ENCODE data around the gene SNW1. TPM values are rescaled to one million over a fixed set of nuclear protein-coding genes. Genes with fewer than 3 reads are reported as not detected.

SNW1 gene
- total and polyA plus RNA-seq, 2 of the 13 experiments (the other 11 are each of a cell fraction or from before 2014, with no cell fraction given) = 23.2 to 65.8 TPM

DNA sequence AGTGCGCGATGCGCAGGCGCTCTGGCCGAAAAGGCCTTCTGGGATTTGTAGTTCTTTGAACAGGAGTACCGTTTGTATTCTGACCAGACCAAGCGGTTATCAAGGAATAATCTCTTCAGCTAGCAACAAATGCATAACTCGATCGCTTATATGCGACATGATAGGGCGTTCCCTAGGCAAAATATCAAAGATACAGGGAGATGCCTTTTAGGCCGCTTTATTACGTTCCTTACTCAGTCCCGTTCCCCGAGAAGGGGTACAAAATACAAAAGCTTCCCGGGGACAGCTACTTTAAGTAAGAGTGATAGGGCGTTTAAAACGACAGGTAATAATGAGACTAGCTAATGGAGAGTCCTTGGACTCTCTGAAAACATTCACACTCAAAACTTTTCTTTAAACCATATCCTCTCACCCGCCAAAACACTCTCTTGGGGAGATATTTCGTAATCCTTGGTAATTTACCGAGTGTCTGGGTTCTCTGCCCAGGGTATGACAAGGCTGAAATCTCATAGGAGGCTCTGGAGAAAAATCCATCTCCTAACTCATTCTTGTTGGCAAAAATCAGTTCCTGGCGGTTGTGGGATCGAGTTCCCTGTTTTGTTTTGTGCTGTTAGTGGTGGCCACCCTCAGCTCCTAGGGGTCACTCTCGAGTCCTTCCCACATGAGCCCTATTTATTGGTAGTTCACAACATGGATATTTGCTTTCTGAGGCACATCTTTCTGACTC is 412 bp upstream of the SNW1 start (continued):
- peak; percentile 19 to 87; a peak in 3 of 4 replicates for TF ChIP-seq HMGXB4 (CRISPR knock-in tag; IDR thresholded peaks at IDR 0.05; ENCODE audit: borderline replicate concordance in 1 of 2, low read depth in 1 of 2)
- TF ChIP-seq NR2C2 (CRISPR knock-in tag; IDR thresholded peaks at IDR 0.05; ENCODE audit: borderline replicate concordance) = no peak
- no peak for TF ChIP-seq ZNF776 (CRISPR knock-in tag; IDR thresholded peaks at IDR 0.05)
- no peak for TF ChIP-seq ZKSCAN1 (IDR thresholded peaks at IDR 0.05; ENCODE audit: low read length)
- no peak for TF ChIP-seq NCOA2 (CRISPR knock-in tag; IDR thresholded peaks at IDR 0.05)
- TF ChIP-seq SMC3 (IDR thresholded peaks at IDR 0.05; ENCODE audit: low read length) = peak; percentile 35; the same call in 1 of the 2 replicates
- TF ChIP-seq HCFC1 (IDR thresholded peaks at IDR 0.05; ENCODE audit: low read depth, low read length) = peak; percentile 91
- no peak for TF ChIP-seq FOXO1 (CRISPR knock-in tag; IDR thresholded peaks at IDR 0.05)
- 0 out of 2 replicates have a peak, but pooled peaks have one; percentile 11 for TF ChIP-seq ZNF816 (CRISPR knock-in tag; IDR thresholded peaks at IDR 0.05; ENCODE audit: borderline replicate concordance)
- no peak for TF ChIP-seq ZSCAN20 (CRISPR knock-in tag; IDR thresholded peaks at IDR 0.05; ENCODE audit: borderline replicate concordance)
- TF ChIP-seq, protein P1, sequence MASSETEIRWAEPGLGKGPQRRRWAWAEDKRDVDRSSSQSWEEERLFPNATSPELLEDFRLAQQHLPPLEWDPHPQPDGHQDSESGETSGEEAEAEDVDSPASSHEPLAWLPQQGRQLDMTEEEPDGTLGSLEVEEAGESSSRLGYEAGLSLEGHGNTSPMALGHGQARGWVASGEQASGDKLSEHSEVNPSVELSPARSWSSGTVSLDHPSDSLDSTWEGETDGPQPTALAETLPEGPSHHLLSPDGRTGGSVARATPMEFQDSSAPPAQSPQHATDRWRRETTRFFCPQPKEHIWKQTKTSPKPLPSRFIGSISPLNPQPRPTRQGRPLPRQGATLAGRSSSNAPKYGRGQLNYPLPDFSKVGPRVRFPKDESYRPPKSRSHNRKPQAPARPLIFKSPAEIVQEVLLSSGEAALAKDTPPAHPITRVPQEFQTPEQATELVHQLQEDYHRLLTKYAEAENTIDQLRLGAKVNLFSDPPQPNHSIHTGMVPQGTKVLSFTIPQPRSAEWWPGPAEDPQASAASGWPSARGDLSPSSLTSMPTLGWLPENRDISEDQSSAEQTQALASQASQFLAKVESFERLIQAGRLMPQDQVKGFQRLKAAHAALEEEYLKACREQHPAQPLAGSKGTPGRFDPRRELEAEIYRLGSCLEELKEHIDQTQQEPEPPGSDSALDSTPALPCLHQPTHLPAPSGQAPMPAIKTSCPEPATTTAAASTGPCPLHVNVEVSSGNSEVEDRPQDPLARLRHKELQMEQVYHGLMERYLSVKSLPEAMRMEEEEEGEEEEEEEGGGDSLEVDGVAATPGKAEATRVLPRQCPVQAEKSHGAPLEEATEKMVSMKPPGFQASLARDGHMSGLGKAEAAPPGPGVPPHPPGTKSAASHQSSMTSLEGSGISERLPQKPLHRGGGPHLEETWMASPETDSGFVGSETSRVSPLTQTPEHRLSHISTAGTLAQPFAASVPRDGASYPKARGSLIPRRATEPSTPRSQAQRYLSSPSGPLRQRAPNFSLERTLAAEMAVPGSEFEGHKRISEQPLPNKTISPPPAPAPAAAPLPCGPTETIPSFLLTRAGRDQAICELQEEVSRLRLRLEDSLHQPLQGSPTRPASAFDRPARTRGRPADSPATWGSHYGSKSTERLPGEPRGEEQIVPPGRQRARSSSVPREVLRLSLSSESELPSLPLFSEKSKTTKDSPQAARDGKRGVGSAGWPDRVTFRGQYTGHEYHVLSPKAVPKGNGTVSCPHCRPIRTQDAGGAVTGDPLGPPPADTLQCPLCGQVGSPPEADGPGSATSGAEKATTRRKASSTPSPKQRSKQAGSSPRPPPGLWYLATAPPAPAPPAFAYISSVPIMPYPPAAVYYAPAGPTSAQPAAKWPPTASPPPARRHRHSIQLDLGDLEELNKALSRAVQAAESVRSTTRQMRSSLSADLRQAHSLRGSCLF (CRISPR knock-in tag; IDR thresholded peaks at IDR 0.05; ENCODE audit: borderline replicate concordance) = no peak
- TF ChIP-seq, protein P2, sequence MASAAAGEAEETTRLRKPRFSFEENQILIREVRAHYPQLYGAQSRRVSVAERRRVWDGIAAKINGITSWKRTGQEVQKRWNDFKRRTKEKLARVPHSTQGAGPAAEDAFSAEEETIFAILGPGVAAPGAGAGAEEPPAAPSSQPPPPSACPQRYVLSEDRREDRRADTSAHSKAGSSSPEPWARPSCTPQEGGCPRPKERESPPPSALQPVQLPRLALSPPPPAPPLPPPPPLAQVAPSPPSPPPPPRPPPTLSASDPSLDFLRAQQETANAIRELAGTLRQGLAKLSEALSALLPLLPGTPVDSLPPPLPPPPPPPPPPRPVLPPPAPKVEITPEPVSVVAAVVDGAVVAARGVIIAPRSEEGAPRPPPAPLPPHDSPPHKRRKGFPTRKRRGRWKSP (CRISPR knock-in tag; IDR thresholded peaks at IDR 0.05) = no peak
- TF ChIP-seq ZFY (CRISPR knock-in tag; IDR thresholded peaks at IDR 0.05) = peak; percentile 40
- TF ChIP-seq, protein P3, sequence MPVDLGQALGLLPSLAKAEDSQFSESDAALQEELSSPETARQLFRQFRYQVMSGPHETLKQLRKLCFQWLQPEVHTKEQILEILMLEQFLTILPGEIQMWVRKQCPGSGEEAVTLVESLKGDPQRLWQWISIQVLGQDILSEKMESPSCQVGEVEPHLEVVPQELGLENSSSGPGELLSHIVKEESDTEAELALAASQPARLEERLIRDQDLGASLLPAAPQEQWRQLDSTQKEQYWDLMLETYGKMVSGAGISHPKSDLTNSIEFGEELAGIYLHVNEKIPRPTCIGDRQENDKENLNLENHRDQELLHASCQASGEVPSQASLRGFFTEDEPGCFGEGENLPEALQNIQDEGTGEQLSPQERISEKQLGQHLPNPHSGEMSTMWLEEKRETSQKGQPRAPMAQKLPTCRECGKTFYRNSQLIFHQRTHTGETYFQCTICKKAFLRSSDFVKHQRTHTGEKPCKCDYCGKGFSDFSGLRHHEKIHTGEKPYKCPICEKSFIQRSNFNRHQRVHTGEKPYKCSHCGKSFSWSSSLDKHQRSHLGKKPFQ (CRISPR knock-in tag; IDR thresholded peaks at IDR 0.05; ENCODE audit: insufficient replicate concordance) = peak; percentile 67
- no peak for TF ChIP-seq RCOR2 (CRISPR knock-in tag; IDR thresholded peaks at IDR 0.05)
- TF ChIP-seq CTCF (CRISPR knock-in tag; IDR thresholded peaks at IDR 0.05) = peak; percentile 66
- TF ChIP-seq HDAC6 (IDR thresholded peaks at IDR 0.05; ENCODE audit: low read depth, low read length) = no peak
- TF ChIP-seq ZNF207 (IDR thresholded peaks at IDR 0.05; ENCODE audit: borderline replicate concordance) = no peak
